ENCODE measurements around the gene SZT2.
"Not testable (repeated sequence)": the region's sequence is repeated elsewhere in the genome, so short reads cannot be mapped to it uniquely, and the experiment has no call there.

SZT2 gene

DNA sequence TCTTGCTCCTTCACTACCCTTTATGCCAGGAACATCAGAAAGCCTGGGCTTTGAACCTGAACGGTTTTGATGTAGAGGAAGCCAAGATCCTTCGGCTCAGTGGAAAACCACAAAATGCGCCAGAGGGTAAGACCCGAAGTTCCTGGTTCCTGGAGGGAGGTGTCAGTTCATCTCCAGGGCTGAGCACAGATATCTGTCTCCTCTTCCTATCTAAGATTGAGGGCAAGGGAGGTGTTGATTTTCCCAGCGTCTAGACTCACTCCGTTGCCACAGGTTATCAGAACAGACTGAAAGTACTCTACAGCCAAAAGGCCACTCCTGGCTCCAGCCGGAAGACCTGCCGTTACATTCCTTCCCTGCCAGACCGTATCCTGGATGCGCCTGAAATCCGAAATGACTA, 30.0 kb upstream of the SZT2 start:
- DNase-seq (ENCODE audit: extremely low spot score, insufficient read length, low read depth) (no peak), FAIRE-seq (no peak)

DNA sequence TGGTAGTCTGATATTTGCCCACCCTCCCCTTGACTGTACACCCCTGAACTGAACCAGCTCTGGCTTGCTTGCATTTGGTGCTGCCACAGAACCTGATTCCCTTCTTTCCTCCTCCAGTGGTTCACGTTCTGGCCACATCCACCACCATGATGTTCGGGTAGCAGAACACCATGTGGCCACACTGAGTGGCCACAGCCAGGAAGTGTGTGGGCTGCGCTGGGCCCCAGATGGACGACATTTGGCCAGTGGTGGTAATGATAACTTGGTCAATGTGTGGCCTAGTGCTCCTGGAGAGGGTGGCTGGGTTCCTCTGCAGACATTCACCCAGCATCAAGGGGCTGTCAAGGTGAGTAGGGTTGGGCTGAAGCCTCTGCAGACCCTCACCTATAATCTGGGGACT, 29.1 kb upstream of the SZT2 start:
- DNase-seq (ENCODE audit: extremely low spot score, insufficient read length, low read depth): no peak
- FAIRE-seq: no peak

GRCh38 chr1:43363283-43363934, 26.3 kb upstream of the SZT2 start:
- DNase-seq (ENCODE audit: extremely low spot score, insufficient read length, low read depth): no peak
- FAIRE-seq: no peak

- DNase-seq (ENCODE audit: extremely low spot score, insufficient read length, low read depth) (no peak), FAIRE-seq (no peak)
Observed at GRCh38 chr1:43363935-43364525, 25.7 kb upstream of the SZT2 start.

GRCh38 chr1:43365678-43366077, 24.0 kb upstream of the SZT2 start:
- DNase-seq (ENCODE audit: extremely low spot score, insufficient read length, low read depth): no peak
- no peak for FAIRE-seq

GRCh38 chr1:43366179-43366578, 23.5 kb upstream of the SZT2 start:
- FAIRE-seq (no peak), DNase-seq (ENCODE audit: extremely low spot score, insufficient read length, low read depth) (no peak)

DNA sequence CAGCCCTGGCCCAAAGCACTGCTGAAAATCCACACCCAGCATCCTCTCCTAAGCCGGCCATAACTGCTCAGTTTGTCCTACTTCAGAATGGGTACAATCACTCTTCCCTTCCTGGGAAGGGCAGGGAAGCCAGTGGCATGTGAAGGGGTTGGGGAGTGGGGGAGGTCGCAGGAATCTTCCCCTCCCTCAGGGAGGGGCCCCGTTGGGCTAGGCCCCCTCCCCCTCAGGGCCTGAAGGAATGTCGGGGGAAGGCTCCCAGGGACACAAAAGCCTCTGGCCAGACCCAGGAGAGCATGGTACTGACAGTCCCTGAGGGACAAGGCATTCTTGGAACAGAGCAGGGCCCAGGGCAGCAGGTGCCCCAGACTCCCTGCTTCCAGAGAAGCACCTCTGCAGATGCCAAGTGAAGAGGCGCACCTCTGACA, 23.1 kb upstream of the SZT2 start:
- no peak for FAIRE-seq

DNA sequence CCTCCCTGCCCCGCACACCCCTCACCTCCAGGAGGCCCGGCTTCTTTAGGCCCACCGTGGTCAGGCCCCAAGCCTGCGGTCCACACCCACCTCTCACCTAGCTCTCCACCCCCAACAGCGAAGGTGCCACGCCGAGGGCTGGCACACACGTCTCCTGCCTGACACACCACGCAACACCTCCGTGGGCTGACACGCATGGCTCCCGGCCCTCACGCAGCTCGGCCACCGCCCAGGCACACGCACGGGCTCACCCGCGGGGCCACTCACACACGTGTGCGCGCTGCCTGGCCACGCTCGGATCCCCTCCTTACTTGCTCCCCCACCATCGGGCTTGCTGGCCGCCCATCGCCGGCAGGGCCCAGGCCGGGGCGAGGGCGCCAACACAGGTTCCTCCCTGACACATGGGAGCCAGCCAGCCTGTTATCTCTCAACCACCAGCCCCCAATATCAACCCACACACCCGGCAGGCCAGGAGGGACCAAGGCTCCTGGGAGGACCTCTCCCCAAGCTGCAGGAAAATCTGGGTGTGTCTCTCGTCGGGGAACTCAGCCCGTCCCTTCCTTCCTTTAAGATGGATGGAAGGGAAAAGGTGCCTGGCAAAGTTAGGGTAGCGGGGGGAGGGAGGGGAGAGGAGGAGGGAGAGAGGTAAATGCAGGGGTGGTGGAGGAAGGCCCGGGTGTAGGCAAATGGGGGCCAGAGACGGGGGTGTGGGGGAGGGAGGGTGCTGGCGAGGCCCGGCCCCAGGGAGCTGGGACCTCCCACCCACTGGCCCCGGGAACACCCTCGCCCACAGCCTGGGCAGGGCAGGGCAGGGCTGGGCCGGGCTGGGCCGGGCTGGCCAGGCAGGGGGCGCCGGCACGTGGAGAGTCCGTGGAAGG, 22.4 kb upstream of the SZT2 start:
- DNase-seq (ENCODE audit: extremely low spot score, insufficient read length, low read depth) (no peak), FAIRE-seq (no peak)

More for the DNA sequence above, 23.1 kb upstream of the SZT2 start:
- DNase-seq (ENCODE audit: extremely low spot score, insufficient read length, low read depth): no peak

- FAIRE-seq (peak; percentile 87), DNase-seq (ENCODE audit: extremely low spot score, insufficient read length, low read depth) (peak; percentile 94)
Observed at GRCh38 chr1:43367904-43368645, 21.6 kb upstream of the SZT2 start, which contains the start of gene ELOVL1. ELOVL1 (minus strand) TSS chr1:43368011; CDS start chr1:43365609, 2,402 bp downstream.

DNA sequence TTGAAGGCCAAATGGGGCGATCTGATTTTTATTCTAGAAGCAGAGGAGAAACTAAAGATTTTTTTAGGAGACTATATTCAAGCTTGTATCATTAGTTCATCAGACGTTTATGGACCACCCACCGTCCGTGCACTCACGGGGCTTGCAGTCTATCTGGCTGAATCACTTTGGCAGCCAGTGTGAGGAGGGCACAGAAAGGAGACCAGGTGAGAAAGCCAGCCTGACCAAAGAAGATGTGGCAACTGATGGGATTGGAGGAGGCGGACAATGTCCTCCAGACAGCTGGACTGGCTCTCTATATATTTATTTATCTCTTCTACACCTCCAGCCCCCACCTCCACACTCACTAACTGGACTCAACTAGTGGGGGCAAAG, 21.1 kb upstream of the SZT2 start:
- no peak for DNase-seq (ENCODE audit: extremely low spot score, insufficient read length, low read depth)
- FAIRE-seq: no peak

GRCh38 chr1:43369779-43370178, 19.9 kb upstream of the SZT2 start:
- not testable (repeated sequence) for FAIRE-seq; DNase-seq (ENCODE audit: extremely low spot score, insufficient read length, low read depth)

GRCh38 chr1:43370564-43370963, 19.1 kb upstream of the SZT2 start:
- DNase-seq (ENCODE audit: extremely low spot score, insufficient read length, low read depth) (no peak), FAIRE-seq (no peak)

DNA sequence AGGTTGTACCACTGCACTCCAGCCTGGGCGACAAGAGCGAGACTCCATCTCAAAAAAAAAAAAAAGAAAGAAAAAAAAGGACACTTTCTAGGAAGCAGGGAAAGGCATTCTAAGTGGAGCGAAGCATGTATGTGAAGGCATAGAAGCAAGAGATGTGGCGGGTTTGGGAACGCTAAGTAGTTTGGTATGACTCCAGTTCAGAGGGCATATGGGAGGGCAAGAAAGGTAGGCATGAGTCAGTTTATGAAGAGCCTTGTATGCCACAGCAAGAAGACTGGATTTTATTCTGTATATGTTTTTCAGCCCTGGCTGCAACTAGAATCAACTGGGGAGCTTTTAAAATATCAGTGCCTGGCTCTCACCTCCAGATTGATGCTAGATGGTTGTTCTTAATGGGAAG, 17.5 kb upstream of the SZT2 start:
- FAIRE-seq: no peak

DNA sequence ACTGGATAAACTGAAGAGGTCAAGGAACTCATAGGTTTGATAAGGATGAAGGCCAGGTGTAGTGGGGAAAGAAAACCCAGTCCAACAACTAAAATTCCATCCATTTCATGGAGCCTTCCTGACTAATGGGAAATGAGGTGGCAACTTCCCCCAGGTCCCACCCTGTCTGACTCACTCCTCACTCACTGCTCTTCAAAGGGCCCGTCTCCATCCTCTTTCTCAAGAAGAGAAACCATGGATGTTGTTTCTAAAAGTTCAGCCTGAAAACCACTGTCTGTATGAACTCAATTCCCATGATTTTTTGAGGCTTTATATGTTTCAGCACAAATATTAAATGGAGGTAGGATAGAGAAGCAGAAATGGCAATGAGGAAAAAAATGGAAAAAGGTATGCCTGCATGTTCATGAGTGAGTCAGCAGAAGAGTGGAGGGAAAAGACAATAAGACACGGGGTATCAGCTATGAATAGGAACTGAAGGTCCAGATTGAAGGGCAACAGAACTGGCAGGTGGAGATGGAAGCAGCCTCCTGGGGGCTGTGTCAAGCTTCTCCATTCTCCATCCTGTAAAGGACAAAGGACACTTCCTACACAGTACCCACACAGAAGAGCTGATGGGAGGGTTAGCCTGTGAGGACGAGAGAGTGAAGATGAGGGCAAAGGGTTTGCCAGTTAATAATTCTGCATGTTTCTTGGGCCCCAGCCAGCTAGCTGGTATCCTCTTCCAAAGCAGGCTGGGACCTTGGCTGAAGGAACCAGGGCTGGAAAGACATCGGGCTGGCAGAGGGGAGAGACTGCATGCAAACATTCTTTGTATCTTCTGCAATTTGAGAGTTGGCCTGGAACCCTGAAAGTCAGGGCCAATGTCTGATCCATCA, 16.4 kb upstream of the SZT2 start:
- no peak for DNase-seq (ENCODE audit: extremely low spot score, insufficient read length, low read depth)
- FAIRE-seq: no peak

More for the DNA sequence above, 17.5 kb upstream of the SZT2 start:
- DNase-seq (ENCODE audit: extremely low spot score, insufficient read length, low read depth): no peak

- DNase-seq (ENCODE audit: extremely low spot score, insufficient read length, low read depth) (no peak), FAIRE-seq (no peak)
Observed at GRCh38 chr1:43376723-43377235, 12.9 kb upstream of the SZT2 start.

GRCh38 chr1:43377831-43378230, 11.9 kb upstream of the SZT2 start:
- DNase-seq (ENCODE audit: extremely low spot score, insufficient read length, low read depth): no peak
- FAIRE-seq: no peak

DNA sequence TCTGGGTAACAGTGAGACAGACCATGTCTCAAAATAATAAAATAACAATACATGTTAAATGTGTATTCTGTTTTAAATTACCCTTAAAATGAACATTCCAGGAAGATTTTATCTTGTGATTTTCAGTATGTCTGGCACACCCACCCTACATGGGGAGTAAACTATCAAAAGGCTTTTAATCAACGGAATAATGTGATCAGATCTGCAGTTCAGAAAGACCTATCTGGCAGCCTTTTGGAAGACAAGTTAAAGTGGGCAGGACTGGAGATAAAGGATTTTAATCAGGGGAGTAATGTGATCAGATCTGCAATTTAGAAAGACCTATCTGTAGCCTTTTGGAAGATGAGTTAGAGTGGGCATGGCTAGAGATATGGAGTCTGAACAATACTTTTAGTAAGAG, 10.2 kb upstream of the SZT2 start:
- DNase-seq (ENCODE audit: extremely low spot score, insufficient read length, low read depth): no peak
- FAIRE-seq: no peak

DNA sequence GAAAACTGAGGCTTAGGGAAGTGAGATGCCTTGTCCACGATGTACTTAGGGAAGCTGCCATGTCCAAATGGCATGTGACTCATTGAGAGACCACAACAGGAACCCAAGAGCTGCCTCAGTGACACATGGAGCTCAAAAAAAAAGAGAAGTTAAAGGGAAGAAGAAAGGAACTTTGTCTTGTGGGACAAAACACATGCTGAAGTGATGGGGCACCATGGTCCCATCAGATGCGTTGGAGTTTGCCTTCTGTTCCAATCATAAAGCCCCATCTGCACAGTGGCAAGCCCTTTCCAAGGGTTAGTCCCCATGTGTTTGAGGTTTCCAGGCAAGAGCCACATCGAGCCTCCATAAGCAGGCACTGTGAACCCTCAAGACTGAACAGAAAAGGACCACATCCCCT, 8.1 kb upstream of the SZT2 start:
- FAIRE-seq (no peak), DNase-seq (ENCODE audit: extremely low spot score, insufficient read length, low read depth) (no peak)
